GM18907 (cell line): ENCODE measurements around the gene FOCAD.
A peak's percentile ranks its signal among the peaks of the same experiment; 100 is the strongest.
"Not testable (repeated sequence)": the region's sequence is repeated elsewhere in the genome, so short reads cannot be mapped to it uniquely, and the experiment has no call there.

Experiments
- ATAC-seq: cut with Tn5 transposase; IDR thresholded peaks from one replicate; pipeline ENCODE4 v1.9.1; 2021; ENCODE audit warnings: mild to moderate bottlenecking, moderate library complexity; ENCODE audit not compliant: unreplicated experiment

FOCAD gene, protein sequence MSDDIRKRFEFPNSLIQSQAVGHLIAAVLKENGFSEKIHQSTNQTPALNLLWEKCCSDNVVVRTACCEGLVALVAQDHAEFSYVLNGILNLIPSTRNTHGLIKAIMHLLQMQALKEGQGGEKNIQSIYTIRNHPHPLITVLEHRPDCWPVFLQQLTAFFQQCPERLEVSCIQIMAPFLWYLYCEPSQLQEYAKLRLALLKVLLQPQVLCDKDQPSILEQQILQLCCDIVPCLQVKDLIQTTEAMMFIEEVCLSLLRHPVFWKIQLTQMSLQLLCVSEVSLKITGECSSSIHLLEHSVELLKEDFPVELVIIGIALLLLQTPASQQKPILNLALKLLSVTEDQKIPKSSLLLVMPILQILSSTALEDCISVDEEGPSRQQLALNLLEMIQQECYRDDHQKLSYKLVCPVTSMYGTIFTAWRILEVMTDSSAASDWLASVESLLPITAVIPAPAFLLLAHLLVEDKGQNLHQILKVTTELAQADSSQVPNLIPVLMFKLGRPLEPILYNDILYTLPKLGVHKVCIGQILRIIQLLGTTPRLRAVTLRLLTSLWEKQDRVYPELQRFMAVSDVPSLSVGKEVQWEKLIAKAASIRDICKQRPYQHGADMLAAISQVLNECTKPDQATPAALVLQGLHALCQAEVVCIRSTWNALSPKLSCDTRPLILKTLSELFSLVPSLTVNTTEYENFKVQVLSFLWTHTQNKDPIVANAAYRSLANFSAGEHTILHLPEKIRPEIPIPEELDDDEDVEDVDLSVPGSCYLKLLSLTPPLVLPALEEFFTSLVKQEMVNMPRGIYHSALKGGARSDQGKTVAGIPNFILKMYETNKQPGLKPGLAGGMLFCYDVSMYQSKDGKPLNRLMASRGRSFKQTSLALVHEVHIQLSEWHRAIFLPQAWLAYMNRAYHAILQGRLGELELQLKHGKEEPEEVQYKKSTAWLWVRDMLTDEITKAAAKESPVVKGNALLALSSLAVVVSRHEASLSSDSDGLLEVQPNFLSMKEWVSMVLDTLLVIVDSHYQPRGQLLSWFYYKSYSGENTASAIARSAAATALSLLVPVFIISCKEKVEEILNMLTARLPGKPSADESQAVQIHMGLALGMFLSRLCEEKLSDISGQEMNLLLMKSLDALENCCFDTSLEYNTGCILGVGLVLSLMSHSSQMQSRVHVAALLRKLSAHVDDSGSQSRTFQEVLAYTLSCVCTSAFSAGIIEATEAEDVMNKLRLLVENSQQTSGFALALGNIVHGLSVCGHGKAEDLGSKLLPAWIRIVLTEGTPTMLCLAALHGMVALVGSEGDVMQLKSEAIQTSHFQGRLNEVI (N-terminal part only)

DNA sequence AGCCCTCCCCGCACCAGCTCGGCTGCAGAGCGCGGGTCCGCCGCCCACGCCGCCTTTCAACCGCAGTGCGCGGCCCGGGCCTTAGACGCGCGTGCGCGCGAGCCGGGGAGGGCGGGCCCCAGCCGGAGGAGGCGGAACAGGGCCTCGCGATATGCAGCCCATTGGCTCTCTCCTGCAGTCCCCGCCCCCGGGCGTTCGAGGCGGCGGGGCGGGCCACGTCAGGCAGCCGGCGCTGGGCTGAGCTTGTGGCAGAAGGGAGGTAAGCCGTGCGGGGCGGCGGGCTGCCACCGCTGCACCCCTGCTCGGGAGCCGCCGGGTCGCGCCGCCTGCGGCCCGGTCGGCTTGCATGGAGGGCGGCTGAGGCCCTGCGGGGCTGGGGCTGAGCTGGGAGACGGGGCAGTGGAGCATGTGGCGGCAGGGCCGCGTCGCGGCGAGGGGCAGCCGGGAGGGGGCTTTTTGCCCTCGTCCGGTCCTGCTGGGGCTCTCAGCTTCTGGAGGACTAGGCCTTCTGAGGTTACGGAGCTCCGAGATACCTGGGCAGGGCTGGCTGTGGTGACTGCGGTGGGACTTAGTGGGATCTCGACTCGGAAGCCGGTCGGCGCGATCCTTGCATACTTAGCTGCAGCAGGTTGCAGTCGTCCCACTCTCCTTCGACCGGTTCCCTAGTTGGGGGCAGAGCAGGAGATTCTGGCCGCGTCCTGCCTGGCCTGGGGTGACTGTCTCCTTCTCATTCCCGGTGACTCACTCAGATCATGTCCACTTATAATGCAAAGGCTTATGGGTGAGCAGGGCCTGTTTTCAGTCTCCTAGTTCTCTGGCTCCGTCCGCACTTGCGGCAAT lies at the start of gene FOCAD:
Gene FOCAD (plus strand): TSS at position 225 of the 840 bp plus-strand sequence. CDS start 31,095 bp downstream, outside the sequence.
- peak; percentile 99 for ATAC-seq

DNA sequence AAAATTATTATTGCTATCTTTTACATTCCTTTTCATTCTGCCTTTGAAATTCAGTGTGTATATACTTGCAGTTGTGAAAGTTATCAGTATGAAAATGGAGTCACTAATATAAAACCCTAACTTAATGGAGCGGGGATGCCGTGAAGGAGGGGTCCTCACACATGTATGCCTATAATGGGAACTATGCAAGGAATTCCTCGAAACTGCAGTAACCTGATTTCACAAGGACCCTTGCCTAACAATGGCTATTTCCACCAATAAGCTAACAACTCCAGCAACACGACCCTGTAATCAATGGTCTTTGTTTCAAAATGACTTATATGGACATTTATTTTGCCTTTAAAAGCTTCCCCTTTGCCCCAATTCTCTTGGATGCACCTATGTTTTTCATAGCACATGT lies 49.2 kb upstream of the FOCAD start:
- no peak for ATAC-seq

DNA sequence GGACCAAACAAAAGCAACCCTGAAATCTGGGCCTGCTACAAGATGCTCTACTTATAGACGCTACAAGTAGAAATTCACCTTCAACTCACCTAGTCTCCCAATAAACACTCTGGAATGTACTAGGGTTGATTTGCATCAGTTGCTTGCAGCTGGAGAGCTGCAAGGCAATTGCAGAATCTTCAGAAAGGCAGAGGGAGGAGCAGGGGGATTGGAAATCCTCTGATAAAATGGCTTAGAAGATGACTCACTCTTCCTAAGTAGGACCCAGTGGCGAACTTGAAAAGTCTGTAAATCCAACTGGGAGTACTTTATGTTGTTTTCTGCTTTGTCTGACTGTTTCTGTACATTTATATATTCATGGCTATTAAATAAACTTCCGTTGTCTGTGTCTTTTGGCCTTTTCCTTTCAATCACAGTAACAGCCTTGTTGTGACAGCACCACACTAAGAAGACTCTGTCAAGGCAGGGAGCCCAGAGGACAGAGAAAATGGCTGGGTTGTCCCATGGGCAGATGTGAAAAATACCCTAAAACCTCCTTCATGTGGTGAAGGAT lies 47.1 kb upstream of the FOCAD start:
- no peak for ATAC-seq

DNA sequence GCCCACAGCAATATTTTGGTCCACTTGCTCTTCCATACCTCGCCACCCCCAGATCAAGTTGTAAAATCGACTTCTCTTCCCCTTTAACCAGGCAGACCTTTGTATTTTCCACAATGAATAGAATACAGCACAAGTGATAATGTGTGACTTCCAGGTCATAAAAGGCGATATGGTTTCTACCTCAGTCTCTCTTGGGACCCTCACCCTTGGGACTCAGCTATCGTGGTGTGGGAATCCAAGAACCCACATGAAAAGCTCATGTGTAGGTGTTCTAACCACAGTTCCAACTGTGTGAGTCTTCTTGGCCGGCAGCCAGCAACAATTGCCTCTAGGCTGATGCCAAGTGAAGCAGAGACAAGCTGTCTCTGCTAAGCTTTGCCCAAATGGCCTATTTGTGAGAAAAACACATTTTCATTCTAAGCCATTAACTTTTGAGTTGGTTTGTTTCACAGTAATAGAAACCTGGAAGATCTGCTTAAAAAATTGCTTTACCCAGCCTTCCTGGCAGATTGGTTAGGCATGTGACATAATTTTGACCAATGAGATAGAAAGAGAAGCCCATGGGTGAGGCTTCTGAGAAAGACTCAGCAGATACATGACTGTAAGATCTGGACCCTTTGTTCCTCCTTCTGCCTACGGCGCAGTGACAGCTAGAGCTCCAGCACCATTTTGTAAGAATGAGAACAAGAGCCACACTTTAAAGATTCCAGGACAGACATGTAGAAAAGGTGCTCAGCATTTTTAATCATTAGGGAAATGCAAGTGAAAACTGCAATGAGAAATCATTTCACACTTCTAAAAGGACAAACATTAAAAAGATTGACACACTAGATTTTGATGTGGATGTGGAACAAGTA lies 43.5 kb upstream of the FOCAD start:
- peak; percentile 94 for ATAC-seq

DNA sequence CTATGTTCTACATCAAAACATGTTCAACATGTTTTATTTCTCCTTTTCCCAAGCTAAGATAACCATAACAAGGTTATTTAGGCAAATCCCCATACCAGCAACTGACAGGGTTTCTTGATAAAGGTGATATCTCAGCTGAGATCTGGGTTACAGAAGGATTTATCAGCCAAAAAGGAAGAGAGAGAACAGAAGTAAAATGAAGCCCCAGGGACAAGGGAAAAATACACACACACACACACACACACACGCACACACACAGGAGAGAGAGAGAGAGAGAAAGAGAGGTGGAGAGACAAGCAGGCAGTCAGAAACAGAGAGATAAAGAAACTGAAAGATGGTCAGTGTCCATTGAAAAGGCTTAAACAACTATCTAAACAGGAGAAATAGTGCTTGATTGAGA lies 42.0 kb upstream of the FOCAD start:
- ATAC-seq, result no peak

DNA sequence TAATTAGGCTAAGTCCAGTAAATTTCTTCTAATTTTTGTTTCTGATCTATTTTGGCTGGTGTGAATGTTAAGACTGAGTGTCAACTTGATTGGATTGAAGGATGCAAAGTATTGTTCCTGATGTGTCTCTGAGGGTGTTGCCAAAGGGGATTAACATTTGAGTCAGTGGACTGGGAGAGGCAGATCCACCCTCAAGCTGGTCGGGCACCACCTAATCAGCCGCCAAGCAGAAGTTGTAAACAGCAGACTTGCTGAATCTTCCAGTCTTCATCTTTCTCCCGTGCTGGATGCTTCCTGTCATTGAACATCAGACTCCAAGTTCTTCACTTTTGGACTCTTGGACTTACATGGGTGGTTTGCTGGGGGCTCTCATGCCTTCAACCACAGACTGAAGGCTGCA lies 40.4 kb upstream of the FOCAD start:
- ATAC-seq, result no peak

DNA sequence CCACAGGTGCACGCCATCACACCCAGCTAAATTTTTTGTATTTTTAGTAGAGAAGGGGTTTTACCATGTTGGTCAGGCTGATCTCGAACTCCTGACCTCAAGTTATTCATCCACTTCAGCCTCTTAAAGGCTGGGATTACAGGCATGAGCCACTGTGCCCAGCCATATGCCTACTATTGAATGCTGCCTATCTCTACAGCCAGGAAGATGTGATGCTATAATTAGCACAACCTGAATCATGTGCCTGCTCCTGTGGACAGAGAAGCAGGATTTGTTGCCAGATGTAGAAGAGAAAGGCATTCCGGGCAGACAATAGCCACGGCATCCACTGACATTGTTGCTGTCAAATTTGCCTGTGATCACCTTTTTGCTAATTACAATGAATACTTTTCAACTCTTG lies 37.4 kb upstream of the FOCAD start:
- no peak for ATAC-seq

DNA sequence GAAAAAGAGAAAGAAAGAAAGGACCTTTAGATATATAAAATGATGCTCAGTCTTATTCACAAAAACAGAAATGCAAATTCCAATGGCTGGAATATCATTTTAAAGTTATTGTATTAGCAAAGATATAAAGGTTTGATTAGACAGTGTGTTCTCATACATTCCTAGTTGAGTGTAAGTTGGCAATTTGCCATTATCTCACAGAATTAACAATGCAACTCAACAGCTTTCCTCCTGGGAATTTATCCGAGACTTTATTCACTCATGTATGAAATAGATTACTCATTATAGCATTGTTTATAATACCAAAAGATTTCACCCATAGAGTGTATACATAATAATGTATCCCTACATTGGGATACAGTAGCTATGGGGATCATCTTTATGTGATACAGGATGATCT lies 34.7 kb upstream of the FOCAD start:
- ATAC-seq, result no peak

DNA sequence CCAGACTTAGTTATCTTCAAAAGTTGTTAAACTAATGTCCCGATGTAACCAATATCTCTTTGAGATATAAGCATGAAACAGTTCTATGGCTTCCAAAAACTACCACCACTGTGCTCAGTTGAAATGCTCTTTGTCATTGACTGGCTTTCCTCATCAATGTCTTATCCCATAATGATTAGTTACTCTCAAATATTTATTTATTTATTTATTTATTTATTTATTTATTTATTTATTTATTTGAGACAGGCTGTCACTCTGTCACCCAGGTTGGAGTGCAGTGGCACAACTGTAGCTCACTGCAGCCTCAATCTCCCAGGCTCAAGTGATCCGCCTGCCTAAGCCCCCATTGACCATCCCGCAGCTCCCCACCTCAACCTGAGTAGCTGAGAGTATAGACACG lies 33.7 kb upstream of the FOCAD start:
- no peak for ATAC-seq

DNA sequence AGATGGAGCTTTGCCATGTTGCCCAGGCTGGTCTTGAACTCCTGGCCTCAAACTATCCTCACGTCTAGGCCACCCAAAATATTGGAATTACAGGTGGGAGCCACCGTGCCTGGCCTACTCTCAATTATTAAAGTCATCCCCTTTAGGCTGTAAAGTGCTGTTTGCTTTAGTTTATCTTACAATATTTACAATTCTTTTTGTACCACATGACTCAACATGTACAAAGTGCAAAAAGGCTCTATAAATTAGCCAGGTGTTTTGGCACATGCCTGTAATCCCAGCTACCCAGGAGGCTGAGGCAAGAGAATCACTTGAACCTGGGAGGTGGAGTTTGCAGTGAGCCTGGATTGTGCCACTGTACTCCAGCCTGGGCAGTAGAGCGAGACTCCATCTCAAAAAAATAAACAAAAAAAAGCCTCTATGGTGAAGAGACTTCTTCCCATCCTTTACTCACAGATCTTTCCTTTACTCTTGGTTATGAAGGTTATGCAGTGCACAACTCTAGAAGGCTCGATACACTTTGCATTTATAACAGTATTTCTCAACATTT lies 33.2 kb upstream of the FOCAD start:
- ATAC-seq, result no peak

DNA sequence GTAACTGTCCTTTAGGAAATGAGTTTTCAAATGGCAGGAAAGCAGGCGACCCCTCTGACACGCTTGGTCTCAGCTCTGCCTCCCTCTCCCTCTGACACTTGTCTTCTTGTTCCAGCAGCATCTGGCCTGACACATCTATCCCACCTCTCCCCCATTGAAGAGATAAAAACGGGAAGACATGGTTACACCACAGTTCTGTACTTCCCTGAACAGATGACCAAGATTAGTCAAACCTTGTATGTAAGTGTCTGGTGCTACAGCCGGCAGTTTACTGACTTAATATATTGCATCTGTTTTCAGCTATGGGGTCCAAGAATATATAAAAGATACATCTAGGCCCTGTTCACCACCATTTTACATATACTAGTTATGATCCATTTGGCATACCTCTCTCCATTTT lies 32.1 kb upstream of the FOCAD start:
- no peak for ATAC-seq

DNA sequence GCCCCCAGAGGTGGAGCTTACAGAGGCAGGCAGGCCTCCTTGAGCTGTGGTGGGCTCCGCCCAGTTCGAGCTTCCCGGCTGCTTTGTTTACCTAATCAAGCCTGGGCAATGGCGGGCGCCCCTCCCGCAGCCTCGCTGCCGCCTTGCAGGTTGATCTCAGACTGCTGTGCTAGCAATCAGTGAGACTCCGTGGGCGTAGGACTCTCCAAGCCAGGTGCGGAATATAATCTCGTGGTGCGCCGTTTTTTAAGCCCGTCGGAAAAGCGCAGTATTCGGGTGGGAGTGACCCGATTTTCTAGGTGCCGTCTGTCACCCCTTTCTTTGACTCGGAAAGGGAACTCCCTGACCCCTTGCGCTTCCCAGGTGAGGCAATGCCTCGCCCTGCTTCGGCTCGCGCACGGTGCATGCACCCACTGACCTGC lies 25.8 kb upstream of the FOCAD start:
- not testable (repeated sequence) for ATAC-seq

DNA sequence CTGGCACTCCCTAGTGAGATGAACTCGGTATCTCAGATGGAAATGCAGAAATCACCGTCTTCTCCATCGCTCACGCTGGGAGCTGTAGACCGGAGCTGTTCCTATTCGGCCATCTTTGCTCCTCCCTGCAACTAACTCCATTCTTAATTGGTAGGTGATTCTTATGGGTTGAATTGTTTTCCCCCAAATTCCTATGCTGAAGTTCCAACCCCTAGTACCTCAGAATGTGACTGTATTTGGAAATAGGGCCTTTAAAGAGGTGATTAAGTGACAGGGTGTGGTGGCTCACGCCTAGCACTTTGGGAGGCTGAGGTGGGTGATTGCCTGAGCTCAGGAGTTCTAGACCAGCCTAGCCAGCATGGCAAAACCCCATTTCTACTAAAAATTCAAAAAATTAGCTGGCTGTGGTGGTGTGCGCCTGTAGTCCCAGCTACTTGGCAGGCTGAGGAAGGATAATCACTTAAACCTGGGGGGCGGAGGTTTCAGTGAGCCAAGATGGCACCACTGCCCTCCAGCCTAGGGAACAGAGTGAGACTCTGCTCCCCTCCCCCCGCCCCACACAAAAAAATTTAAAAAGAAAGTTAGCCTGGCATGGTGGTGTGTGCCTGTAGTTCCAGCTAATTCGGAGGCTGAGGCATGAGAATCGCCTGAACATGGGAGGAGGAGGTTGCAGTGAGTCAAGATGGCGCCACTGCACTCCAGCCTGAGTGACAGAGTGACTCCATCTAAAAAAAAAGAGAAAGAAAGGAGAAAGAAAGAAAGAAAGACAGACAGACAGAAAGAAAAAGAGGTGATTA lies 25.2 kb upstream of the FOCAD start:
- ATAC-seq, result no peak

DNA sequence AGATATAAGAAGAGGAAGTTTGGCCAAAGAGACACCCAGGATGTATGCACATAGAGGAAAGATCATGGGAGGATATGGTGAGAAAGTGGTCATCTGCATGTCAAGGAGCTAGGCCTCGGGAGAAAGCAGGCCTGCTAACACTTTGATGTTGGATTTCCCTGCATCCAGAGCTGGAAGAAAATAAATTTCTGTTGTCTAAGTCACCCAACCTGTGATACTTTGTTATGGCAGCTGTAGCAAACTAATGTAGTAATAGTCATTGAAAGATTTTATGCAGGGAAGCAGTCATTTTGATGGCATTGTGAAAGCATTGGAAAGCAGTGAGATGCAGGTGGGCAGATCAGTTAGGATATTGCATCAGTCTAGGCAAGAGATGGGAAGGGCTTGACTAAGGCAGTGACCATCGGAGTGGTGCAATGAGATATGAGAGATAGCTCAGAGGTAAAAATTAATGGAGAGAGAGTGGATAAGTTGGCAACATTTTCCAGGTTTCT lies 24.5 kb upstream of the FOCAD start:
- ATAC-seq, result no peak

DNA sequence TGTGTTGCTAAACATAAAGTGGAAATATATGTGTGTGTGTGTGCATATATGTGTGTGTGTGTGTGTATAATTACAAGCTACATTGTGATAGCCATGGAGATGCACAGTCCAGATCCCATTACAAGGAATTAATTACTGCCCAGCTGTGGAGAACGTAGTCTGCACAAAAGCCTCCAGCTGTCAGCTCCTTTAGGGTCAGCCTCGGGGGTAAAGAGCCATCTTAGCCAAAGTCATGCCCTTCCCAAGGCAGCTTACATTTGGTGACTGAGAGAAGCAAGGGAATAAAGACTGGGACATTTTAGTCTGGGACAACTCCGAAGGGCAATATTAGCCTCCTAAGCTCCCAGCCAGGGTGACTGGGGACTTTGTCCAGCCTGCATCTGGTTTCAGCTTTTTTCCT lies 21.9 kb upstream of the FOCAD start:
- no peak for ATAC-seq

DNA sequence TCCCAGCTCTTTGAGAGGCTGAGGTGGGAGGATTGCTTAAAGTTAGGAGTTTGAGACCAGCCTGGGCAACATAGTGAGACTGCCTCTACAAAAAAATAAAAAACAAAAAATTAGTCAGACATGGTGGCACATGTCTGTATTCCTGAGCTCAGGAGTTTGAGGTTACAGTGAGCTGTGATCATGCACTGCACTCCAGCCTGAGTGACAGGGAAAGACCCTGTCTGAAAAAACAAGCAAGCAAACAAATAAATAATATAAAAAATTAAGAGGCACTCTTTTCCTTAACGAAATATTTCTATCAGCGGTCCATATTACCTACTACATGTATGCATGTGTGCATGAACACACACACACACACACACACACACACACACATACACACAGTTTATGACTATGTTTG lies 20.9 kb upstream of the FOCAD start:
- ATAC-seq, result no peak

DNA sequence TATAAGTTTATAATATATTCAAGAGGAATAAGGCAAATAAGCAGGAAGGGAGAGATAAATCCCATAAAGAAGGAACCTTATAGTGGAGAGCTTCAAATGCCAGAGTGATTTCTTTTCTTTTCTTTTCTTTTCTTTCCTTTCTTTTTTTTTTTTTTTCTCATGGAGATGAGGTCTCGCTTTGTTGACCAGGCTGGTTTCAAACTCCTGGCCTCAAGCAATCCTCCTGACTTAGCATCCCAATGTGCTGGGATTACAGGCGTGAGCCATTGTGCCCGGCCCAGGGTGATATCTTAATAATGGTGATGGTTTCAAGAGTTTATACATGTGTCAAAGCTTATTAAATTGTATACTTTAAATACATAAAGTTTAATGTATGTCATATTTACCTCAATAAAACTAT lies 19.6 kb upstream of the FOCAD start:
- ATAC-seq, result no peak

DNA sequence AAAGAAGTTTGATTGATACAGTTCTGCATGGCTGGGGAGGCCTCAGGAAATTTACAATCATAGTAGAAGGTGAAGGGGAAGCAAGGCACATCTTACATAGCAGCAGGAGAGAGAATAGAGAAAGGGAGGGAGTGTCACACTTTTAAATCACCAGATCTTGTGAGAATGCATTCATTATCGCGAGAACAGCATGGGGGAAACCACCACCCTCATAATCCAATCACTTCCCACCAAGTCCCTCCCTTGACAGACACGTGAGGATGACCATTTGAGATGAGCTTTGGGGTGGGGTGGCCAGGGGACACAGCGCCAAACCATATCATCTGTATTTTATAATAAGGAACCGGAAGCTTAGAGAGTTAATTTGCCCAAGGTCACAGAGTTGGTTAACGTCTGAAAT lies 13.7 kb upstream of the FOCAD start:
- no peak for ATAC-seq
